ENCODE data around the gene RAD51C. TPM values are rescaled to one million over a fixed set of nuclear protein-coding genes. Genes with fewer than 3 reads are reported as not detected.

The RAD51C gene
- total and polyA plus RNA-seq, 9 of the 15 experiments (the other 6 are each of a cell fraction or from before 2014, with no cell fraction given), result 93.9 to 341 (median 135) TPM

- TF ChIP-seq PKNOX1 (IDR thresholded peaks at IDR 0.05), result peak; percentile 23; the same call in 1 of the 2 replicates
- peak; percentile 85 for TF ChIP-seq NUFIP1 (IDR thresholded peaks at IDR 0.05; ENCODE audit: partially characterized antibody)
- no peak for TF ChIP-seq SRSF9 (IDR thresholded peaks at IDR 0.05; ENCODE audit: borderline replicate concordance, low read depth, low read length)
- TF ChIP-seq ZFP91 (CRISPR knock-in tag; IDR thresholded peaks at IDR 0.05), result peak; percentile 69; the same call in 1 of the 2 replicates
- TF ChIP-seq NELFE (IDR thresholded peaks at IDR 0.05; ENCODE audit: insufficient read depth, insufficient read length), result peak; percentile 87
- TF ChIP-seq ZNF24 (IDR thresholded peaks at IDR 0.05), result peak; percentile 63; the same call in 1 of the 2 replicates
- peak; percentile 93 for TF ChIP-seq ZNF764 (CRISPR knock-in tag; IDR thresholded peaks at IDR 0.05; ENCODE audit: low read depth)
- TF ChIP-seq E2F1 (CRISPR knock-in tag; IDR thresholded peaks at IDR 0.05), result peak; percentile 99
- TF ChIP-seq MYNN (IDR thresholded peaks at IDR 0.05), result peak; percentile 89
- TF ChIP-seq MYNN (CRISPR knock-in tag; IDR thresholded peaks at IDR 0.05), result no peak
- TF ChIP-seq KLF13 (tag; IDR thresholded peaks at IDR 0.05; ENCODE audit: borderline replicate concordance, low read depth), result no peak
- no peak for TF ChIP-seq RBM25 (IDR thresholded peaks at IDR 0.05; ENCODE audit: low read depth, low read length, severe bottlenecking)
- TF ChIP-seq GABPA (tag; conservative IDR thresholded peaks at IDR 0.05; ENCODE audit: low read depth), result peak; percentile 59
- peak; percentile 90 for TF ChIP-seq NFIC (IDR thresholded peaks at IDR 0.05)
- no peak for TF ChIP-seq ZNF224 (CRISPR knock-in tag; IDR thresholded peaks at IDR 0.05)
- TF ChIP-seq RBBP5 (IDR thresholded peaks at IDR 0.05; ENCODE audit: borderline replicate concordance, insufficient read depth, low read length, poor library complexity, severe bottlenecking), result no peak
- no peak for TF ChIP-seq PTTG1 (tag; IDR thresholded peaks at IDR 0.05; ENCODE audit: low read depth)
- peak; percentile 100 for TF ChIP-seq POLR2AphosphoS2 (IDR thresholded peaks at IDR 0.05; ENCODE audit: low read length)
- TF ChIP-seq AFF1 (IDR thresholded peaks at IDR 0.05; ENCODE audit: low read depth in 1 of 2, partially characterized antibody in 2 of 2), result peak; percentile 90 to 94
Observed at GRCh38 chr17:58658804-58659713, 33.3 kb upstream of the RAD51C start (continued).

All from K562 (cell line).